Measurements from ENCODE around the gene TYMP.
A peak's percentile ranks its signal among the peaks of the same experiment; 100 is the strongest.
"Not testable (repeated sequence)": the region's sequence is repeated elsewhere in the genome, so short reads cannot be mapped to it uniquely, and the experiment has no call there.

Gene TYMP

GRCh38 chr22:50523806-50524675, 5.8 kb downstream of the TYMP start:
- DNase-seq: no peak

DNA sequence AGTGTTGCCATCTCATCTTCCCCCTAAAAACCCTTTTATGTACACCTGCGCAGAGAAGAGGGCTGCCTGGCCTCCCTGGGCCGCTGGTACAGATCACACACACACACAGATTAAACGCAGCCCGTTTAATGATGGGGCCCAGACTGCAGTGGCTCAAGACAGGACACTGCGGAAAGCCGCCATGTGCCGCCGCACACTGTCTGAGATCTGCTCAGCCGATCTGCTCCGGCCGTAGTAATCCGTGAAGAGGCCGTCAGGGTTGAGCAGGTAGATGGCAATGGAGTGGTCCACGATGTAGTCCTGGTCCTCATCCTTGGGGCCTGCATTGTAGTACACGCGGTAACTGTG, 6.4 kb downstream of the TYMP start:
- DNase-seq: no peak

DNA sequence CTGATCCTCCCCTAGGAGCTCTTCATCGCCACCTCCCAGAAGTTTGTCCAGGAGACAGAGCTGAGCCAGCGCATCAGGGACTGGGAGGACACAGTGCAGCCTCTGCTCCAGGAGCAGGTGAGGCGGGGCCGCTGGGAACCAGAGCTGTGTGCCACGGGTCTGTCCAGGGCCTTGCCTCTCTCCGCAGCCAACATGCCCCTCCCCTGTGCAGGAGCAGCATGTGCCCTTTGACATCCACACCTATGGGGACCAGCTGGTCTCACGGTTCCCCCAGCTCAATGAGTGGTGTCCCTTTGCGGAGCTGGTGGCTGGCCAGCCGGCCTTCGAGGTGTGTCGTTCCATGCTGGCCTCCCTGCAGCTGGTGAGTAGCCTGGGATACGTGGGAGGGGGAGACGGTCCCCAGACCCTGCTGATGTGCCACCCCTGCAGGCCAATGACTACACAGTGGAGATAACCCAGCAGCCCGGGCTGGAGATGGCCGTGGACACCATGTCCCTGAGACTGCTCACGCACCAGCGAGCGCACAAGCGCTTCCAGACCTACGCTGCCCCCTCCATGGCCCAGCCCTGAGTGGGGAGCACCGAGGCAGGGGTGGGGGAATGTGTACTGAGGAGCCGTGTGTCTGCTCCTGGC, 6.9 kb downstream of the TYMP start:
- no peak for DNase-seq

GRCh38 chr22:50522208-50522805, 7.5 kb downstream of the TYMP start:
- DNase-seq: no peak

DNA sequence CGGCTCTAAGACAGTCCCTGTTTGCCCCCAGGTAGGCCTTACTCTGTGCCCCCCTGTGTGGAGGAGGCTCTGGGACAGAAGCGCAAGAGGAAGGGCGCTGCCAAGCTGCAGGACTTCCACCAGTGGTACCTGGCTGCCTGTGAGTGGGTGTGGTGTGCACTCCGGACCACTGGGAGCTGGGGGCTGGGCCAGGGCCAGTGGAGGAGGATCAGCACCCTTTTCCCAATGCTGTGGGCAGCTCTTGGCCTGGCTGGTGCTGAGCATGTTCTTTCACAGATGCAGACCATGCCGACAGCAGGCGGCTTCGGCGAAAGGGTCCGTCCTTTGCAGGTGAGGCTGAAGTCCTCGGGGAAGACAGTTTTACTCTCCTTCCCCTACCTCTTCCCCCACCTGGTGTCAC, 8.1 kb downstream of the TYMP start:
- DNase-seq: no peak

GRCh38 chr22:50520826-50521453, 8.9 kb downstream of the TYMP start:
- no peak for DNase-seq

DNA sequence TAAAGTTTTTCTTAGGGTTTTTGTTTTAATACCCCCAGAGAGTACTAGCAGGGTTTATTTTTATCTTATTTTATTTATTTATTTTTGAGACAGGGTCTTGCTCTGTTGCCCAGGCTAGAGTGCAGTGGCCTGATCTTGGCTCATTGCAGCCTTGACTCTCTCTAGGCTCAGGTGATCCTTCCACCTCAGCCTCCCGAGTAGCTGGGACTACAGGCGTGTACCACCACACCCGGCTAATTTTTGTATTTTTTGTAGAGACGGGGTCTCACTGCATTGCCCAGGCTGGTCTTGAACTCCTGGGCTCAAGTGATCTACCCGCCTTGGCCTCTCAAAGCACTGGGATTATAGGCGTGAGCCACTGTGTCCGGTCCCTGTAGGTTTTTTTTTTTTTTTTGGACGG, 9.6 kb downstream of the TYMP start:
- DNase-seq: not testable (repeated sequence)

GRCh38 chr22:50519151-50519550, 10.7 kb downstream of the TYMP start:
- no peak for DNase-seq

DNA sequence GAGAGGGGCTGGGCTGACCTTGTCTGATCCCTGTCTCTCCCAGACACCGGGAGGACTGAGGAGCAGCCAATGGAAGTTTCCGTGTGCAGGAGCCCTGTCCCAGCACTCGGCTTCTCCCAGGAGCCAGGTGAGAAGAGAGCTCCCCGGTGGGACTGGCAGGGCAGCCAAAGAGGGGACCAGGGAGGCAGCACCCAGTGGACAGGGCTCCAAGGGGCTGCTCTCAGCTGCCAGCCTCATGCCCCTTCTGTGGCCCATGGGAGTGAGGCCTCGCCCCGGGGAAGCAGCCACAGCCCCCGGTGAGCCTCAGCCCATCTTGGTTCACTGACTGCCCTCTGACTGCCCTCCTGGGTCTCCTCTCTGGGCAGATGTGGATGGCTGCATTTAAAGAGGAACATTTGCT, 11.2 kb downstream of the TYMP start:
- no peak for DNase-seq

- DNase-seq: no peak
Observed at GRCh38 chr22:50517495-50518260, 12.1 kb downstream of the TYMP start.

DNA sequence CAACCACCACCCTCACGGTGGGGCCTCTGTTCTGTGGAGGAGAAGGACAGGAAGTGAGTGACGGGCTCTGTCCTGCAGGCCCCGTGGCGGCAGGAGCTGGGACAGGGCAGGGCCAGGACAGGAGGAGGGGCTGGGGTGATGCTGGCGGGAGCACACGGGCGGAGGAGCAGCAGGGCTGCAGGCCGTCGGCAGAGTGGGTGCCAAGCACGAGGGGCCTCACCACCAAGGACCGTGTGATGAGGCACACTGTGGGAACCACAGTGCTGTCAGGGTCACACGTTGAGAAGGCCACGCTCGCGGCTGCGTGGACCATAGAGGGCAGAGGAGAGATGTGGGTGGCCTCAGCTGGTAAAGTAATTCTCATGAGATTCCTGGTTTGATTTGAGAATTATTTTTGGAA, 12.9 kb downstream of the TYMP start:
- DNase-seq: no peak

DNA sequence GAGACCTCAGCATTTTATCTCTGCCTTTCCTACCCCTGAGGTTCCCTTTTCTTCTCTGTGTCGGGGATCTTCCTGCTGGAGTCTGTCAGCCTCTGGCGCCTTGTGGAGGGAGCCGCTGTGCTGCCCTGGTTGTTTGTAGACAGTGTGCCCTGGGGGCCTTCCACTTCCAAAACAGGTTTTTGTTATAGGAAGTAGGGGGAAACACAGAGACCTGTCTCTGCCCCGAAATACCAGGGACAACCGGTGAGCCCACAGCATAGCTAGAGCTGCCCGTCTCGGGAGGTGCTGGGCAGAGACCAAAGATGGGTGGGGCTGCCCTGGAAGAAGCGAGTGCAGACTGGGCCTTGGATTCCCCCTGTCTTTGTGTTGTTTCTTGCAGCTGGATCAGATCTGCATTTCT, 13.7 kb downstream of the TYMP start:
- no peak for DNase-seq

DNA sequence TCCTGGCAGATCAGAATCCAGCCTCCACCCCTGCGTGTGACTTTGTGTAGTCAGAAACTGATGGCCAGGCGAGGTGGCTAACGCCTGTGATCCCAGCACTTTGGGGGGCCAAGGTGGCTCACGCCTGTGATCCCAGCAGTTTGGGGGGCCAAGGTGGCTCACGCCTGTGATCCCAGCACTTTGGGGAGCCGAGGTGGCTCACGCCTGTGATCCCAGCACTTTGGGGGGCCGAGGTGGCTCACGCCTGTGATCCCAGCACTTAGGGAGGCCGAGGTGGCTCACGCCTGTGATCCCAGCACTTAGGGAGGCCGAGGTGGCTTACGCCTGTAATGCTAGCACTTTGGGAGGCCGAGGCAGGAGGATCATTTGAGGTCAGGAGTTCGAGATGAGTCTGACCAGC, 16.6 kb downstream of the TYMP start:
- no peak for DNase-seq

DNA sequence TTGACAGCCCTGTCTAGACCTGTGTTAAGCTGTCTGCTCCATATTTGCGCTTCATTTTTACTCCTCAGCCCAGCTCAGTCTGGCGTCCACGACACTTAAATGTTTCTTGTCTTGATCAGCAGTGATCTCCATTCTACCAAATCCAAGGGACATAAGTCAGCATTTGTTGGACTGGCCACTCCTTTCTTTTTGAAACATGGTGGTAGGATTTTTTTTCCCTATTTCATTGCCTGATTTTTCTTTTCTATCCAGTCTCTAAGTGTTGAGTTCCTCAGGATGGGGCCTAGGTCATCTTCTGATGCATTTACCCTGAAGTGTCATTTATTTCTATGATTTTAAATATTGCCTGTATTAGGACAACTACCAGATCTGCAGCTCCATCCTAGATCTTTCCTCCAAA, 20.9 kb downstream of the TYMP start:
- no peak for DNase-seq

DNA sequence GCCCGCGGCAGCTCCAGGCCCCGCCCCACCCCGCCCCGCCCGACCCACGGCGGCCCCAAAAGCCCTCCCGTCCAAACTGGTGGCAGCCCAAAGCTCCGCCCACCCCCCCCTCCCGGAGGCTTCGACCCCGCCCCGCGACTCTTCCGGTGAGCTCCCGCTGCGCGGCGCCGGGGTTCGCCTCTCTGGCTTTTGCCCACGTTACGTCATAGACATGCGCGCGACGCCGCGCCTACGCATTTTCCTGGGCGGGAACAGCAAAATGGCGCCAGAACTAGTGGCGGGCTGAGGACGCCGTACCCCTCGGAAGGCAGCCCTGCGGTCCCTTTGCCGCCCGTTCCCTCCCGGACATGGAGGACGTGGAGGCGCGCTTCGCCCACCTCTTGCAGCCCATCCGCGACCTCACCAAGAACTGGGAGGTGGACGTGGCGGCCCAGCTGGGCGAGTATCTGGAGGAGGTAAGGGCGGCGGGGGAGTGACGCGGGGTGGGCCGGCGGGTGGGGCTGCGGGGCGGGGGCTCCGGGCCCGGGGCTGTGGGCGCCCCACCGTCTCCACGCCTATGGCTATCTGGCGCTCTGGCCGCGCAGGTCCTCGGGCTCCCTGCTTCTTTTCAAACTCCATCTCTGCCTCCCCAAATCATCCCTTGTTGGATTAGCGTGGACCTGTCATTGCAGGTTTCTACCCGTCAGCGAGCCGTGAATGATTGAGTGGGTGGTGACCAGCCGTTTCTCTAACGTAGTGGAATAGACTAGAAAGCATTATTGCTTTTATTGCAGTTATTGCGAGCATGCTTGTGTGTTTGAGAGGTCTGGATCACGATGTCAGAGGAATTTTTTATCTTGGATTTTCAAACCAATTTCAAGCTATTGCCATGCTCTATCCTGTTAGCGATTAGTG, 21.6 kb downstream of the TYMP start, which contains the start of gene NCAPH2:
Gene NCAPH2 (plus strand): TSS at position 234 of the 894 bp plus-strand sequence. CDS start 114 bp downstream, at position 348.
- DNase-seq: peak; percentile 100

DNA sequence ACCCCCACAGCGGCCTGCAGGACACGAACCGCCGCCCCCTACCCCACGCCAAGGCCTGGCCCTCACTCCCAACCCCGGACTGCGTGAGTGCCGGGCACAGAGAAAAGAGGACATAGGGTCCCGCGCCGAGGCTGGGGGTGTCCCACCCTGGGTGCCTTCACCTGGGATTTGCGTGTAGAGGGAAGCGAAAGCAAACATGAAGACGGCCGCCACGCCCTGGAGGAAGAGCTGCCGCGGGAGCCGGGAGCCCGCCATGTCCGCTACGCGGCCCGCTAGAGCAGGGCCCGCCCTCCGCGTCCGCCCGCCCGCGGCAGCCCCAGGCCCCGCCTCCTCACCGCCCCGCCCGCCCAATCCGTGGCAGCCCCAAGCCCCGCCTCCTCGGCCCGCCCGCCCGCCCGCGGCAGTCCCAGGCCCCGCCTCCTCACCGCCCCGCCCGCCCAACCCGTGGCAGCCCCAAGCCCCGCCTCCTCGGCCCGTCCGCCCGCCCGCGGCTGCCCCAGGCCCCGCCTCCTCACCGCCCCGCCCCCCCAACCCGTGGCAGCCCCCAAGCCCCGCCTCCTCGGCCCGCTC, 22.3 kb downstream of the TYMP start, which contains the start of gene LMF2:
Gene LMF2 (minus strand): TSS at position 282 of the 570 bp plus-strand sequence. CDS start 27 bp downstream, at position 255.
- peak; percentile 100 for DNase-seq

- DNase-seq: no peak
Observed at GRCh38 chr22:50506611-50507420, 23.0 kb downstream of the TYMP start.

DNA sequence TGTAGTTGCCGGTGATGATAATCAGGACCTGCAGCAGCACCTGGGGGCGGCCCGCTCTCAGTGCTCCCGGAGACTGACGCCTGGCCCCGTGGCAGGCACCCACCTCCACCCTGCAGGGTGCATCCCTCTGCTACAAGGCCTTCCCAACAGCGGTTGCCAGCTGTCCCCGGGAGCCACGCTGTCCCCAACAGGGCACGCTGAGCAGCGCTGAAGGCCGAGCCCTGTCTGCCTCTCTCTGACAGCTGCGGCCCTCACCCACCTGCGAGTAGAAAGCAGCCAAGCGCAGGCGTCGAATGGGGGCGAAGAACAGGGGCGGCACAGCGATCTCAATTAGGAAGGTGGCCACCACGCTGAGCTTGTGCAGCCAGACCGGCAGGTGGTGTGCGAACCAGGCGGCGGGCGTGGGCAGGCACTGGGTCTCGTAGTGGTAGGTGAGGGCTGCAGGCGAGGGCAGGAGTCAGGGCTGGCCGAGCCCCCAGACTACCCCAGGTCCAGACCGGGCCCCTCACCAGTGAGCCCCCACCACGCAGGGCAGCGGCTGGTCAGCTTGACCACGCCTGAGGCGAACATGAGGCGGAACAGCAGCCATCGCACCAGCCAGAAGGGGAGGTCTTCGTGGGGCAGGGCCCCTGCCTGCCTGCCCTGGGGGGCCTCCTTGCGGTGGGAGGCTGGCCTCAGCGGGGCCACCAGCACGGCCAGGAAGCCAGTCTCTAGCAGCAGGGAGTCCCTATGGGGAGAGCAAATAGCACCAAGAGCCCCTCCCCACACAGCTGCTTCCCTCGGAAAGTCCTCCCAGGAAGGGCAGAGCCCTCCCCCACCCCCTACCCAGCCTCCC, 23.8 kb downstream of the TYMP start:
- DNase-seq: no peak

DNA sequence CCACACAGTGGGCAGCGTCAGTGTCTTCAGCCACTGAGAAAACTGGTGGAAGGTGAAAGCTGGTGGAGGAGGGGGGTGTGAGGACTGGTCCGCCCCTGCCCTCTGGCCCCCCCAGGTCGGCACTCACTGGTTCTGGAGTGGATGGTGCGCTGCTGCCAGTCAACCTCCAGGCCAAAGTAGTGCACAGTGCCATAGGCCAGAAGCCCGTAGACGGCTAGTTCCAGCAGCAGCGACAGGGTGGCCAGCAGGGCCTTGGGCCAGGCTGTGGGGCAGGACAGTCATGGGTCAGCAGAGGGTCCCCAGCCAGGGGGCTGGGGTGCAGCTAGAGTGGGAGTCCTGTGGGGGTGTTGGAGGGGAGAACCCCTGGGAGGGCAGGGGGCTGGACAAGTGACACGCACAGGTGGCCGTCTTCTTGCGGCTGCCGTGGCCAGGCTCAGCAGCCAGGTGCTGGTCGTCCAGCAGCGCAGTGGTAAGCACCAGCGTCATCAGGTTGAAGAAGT, 24.5 kb downstream of the TYMP start:
- DNase-seq: no peak

Data from effector CD8-positive, alpha-beta T cell (primary cell).